ENCODE data around the gene UBTD1. TPM values are rescaled to one million over a fixed set of nuclear protein-coding genes. Genes with fewer than 3 reads are reported as not detected.

UBTD1 gene
- total RNA-seq, 1 experiment from 2014 or later, result 19.0 TPM

DNA sequence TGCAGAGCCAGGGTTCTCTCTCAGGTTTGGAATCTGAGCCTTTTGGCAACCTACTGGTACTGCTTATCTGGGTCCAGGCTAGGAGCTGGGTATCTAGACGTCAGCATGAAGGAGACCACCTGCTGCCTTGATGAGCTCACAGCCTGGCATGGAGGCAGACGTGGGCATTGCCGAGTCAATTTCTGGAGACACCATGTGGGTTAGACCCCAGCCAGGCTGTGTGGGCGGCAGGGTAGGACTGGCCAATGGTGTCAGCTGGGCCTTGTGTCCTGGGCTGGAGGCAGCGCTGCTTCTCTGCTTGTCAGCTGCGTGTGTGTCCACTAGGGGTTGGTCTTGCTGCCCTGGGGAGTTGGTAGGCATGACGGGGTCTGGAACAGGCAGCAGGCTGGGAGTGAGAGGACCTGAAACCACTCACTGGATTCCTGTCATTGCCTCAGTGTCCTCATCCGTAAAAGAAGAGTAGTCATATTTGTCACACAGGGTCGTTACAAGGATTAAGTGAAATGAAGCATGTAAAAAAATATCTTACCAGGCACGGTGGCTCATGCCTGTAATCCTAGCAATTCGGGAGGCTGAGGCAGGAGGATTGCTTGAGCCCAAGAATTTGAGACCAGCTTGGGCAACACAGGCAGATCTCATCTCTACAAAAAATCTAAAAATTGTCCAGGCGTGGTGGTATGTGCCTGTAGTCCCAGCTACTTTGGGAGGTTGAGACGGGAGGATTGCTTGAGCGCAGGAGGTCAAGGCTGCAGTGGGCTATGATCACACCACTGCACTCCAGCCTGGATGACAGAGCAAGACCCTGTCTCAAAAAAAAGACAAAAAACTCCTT is 42.2 kb downstream of the UBTD1 start:
- Histone ChIP-seq H4K20me1 (ENCODE audit: control insufficient read depth, insufficient read depth, insufficient read length) (no peaks in the 10 kb centered on the region), H3K14ac (ENCODE audit: insufficient read depth, low read length) (no peak overlapping the region), H3K79me1 (ENCODE audit: insufficient read depth, low read depth, low read length, poor library complexity, severe bottlenecking) (no peaks in the 10 kb centered on the region), H2AFZ (ENCODE audit: low read length) (no peak overlapping the region), H4K5ac (ENCODE audit: insufficient read length, low read depth, low read length) (no peak overlapping the region), H3T11ph (ENCODE audit: low read length) (no peak overlapping the region), H3K27ac (ENCODE audit: insufficient read length, low read depth, low read length) (no peak overlapping the region), H3K56ac (ENCODE audit: insufficient read length, low read depth, low read length) (no peak overlapping the region), H2BK20ac (ENCODE audit: low read depth, low read length, poor library complexity, severe bottlenecking) (no peak overlapping the region), H3K4ac (ENCODE audit: low read depth, low read length) (no peak overlapping the region), H3K9ac (ENCODE audit: extremely low read depth, insufficient read length, low read length) (no peak overlapping the region), H3K23me2 (ENCODE audit: insufficient read length, low read depth, low read length, poor library complexity, severe bottlenecking) (no peaks in the 10 kb centered on the region), H2BK15ac (ENCODE audit: low read depth, low read length) (no peak overlapping the region), H3K79me2 (ENCODE audit: insufficient read depth, low read length) (no peaks in the 10 kb centered on the region; the same call in 1 of the 2 replicates), H2BK120ac (ENCODE audit: low read depth, low read length, poor library complexity, severe bottlenecking) (no peak overlapping the region), H2BK5ac (ENCODE audit: insufficient read length, low read length) (no peak overlapping the region), H3K4me2 (ENCODE audit: insufficient read depth, insufficient read length, low read length) (no peak overlapping the region), H3K18ac (ENCODE audit: insufficient read length, low read depth, low read length) (no peak overlapping the region), H4K8ac (replicated peaks; ENCODE audit: insufficient read length, low read depth, low read length) (no peak overlapping the region), H3K23ac (ENCODE audit: insufficient read length, low read depth, low read length) (no peak overlapping the region), H2BK12ac (ENCODE audit: insufficient read length, low read depth, low read length) (no peak overlapping the region), H4K91ac (ENCODE audit: insufficient read length, low read depth, low read length) (no peak overlapping the region), H2AK5ac (ENCODE audit: insufficient read length, low read length) (no peak overlapping the region), H3K9me3 (ENCODE audit: control insufficient read depth, low read depth, low read length) (no peaks in the 10 kb centered on the region), H3K4me1 (ENCODE audit: insufficient read depth, low read length) (no peaks in the 10 kb centered on the region; the same call in 1 of the 2 replicates), H3K27me3 (ENCODE audit: insufficient read depth, low read length) (no peaks in the 10 kb centered on the region)
- H3K27ac Mint-ChIP-seq, result peak overlapping the region; percentile 86 to 98 (median 95); a peak in 5 of 7 replicates
- TF ChIP-seq, protein P1, sequence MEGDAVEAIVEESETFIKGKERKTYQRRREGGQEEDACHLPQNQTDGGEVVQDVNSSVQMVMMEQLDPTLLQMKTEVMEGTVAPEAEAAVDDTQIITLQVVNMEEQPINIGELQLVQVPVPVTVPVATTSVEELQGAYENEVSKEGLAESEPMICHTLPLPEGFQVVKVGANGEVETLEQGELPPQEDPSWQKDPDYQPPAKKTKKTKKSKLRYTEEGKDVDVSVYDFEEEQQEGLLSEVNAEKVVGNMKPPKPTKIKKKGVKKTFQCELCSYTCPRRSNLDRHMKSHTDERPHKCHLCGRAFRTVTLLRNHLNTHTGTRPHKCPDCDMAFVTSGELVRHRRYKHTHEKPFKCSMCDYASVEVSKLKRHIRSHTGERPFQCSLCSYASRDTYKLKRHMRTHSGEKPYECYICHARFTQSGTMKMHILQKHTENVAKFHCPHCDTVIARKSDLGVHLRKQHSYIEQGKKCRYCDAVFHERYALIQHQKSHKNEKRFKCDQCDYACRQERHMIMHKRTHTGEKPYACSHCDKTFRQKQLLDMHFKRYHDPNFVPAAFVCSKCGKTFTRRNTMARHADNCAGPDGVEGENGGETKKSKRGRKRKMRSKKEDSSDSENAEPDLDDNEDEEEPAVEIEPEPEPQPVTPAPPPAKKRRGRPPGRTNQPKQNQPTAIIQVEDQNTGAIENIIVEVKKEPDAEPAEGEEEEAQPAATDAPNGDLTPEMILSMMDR (conservative IDR thresholded peaks at IDR 0.05), result peak; percentile 47; the same call in 2 of the 3 replicates
- H3K4me3 Mint-ChIP-seq, result no peak overlapping the region
- WGBS (ENCODE audit: extremely low coverage, insufficient read length, low lambda C conversion rate), result no CpG with 5 or more reads among the region's 14 CpGs
- no peaks in the 10 kb centered on the region for H3K27me3 Mint-ChIP-seq (ENCODE audit: low read depth)
- peak; percentile 71 for DNase-seq
- H3K36me3 Mint-ChIP-seq (ENCODE audit: insufficient read depth in 1 of 3, low read depth in 3 of 3), result no peaks in the 10 kb centered on the region; a peak in 1 of 7 replicates
- peaks cover 35 to 45% of the 10 kb centered on the region in 2 experiments for H3K4me1 Mint-ChIP-seq
- no peaks in the 10 kb centered on the region for H3K9me3 Mint-ChIP-seq
